GM23338 (cell line): Measurements from ENCODE around the gene GAR1. TPM values are rescaled to one million over a fixed set of nuclear protein-coding genes. Genes with fewer than 3 reads are reported as not detected.

ENCODE experiments used
- ATAC-seq: fragments of 200-7000 bp; cut with Tn5 transposase; 3 replicates; pipeline ENCODE4 v1.9.1; 2020
- DNase-seq: peaks from one replicate; pipeline ENCODE4 v3.0.0-alpha.2; 2015; ENCODE audit warnings: low spot score
- H2AFZ ChIP-seq: fragments of 200-600 bp; sonication (generic); 2 replicates; pipeline ENCODE4 v1.8.0; 2016; ENCODE audit warnings: antibody characterized with exemption, mild to moderate bottlenecking, moderate library complexity
- H3F3A ChIP-seq: fragments of 200-600 bp; sonication (generic); replicated peaks from 2 replicates; pipeline ENCODE4 v1.8.0; 2017; ENCODE audit warnings: antibody characterized with exemption, mixed run types, low read depth
- H3K27ac ChIP-seq: fragments of 200-600 bp; sonication (generic); 2 replicates; pipeline ENCODE4 v1.6.1; 2016; ENCODE audit warnings: low read depth
- H3K27me3 ChIP-seq: fragments of 200-600 bp; sonication (generic); 2 replicates; pipeline ENCODE4 v1.8.0; 2016; ENCODE audit warnings: mild to moderate bottlenecking, mixed run types, moderate library complexity; ENCODE audit not compliant: insufficient read depth
- H3K36me3 ChIP-seq: fragments of 200-600 bp; sonication (generic); 2 replicates; pipeline ENCODE4 v1.8.0; 2016; ENCODE audit warnings: mild to moderate bottlenecking; ENCODE audit not compliant: insufficient read depth
- H3K4me1 ChIP-seq: fragments of 200-600 bp; sonication (generic); 2 replicates; pipeline ENCODE4 v1.8.0; 2016; ENCODE audit warnings: mild to moderate bottlenecking, moderate library complexity; ENCODE audit not compliant: insufficient read depth
- H3K4me2 ChIP-seq: fragments of 200-600 bp; sonication (generic); 2 replicates; pipeline ENCODE4 v1.7.1; 2017; ENCODE audit warnings: mixed run types
- H3K4me3 ChIP-seq: fragments of 200-600 bp; sonication (generic); 2 replicates; pipeline ENCODE4 v1.6.1; 2016; ENCODE audit warnings: mixed run types
- H3K79me2 ChIP-seq: fragments of 200-600 bp; sonication (generic); replicated peaks from 2 replicates; pipeline ENCODE4 v1.8.0; 2017; ENCODE audit warnings: mild to moderate bottlenecking; ENCODE audit not compliant: insufficient read depth
- H3K9me2 ChIP-seq: fragments of 200-600 bp; sonication (generic); 2 replicates; pipeline ENCODE4 v1.8.0; 2017; ENCODE audit not compliant: insufficient read depth
- H4K20me1 ChIP-seq: fragments of 200-600 bp; sonication (generic); replicated peaks from 2 replicates; pipeline ENCODE4 v1.8.0; 2017; ENCODE audit warnings: mild to moderate bottlenecking; ENCODE audit not compliant: insufficient read depth
- H3K27ac Mint-ChIP-seq: 2 replicates; pipeline ENCODE4 v1.8.0; 2020; ENCODE audit warnings: inconsistent platforms, mild to moderate bottlenecking, moderate library complexity, mixed read lengths
- H3K27me3 Mint-ChIP-seq: 3 replicates; pipeline ENCODE4 v1.8.0; 2022; ENCODE audit warnings: low read depth, mild to moderate bottlenecking, moderate library complexity, mixed read lengths, inconsistent platforms; ENCODE audit not compliant: insufficient read depth, poor library complexity
- H3K36me3 Mint-ChIP-seq: 3 replicates; pipeline ENCODE4 v1.8.0; 2021; ENCODE audit warnings: low read depth, mild to moderate bottlenecking, inconsistent platforms, moderate library complexity, mixed read lengths
- H3K4me1 Mint-ChIP-seq: 3 replicates; pipeline ENCODE4 v1.8.0; 2020; ENCODE audit warnings: mild to moderate bottlenecking, inconsistent platforms, mixed read lengths
- H3K4me3 Mint-ChIP-seq: 3 replicates; pipeline ENCODE4 v1.8.0; 2021; ENCODE audit warnings: moderate library complexity, mild to moderate bottlenecking, inconsistent platforms, mixed read lengths
- H3K9me3 Mint-ChIP-seq: 3 replicates; pipeline ENCODE4 v1.8.0; 2020; ENCODE audit warnings: moderate library complexity, mild to moderate bottlenecking, inconsistent platforms, mixed read lengths
- CREB1 ChIP-seq: fragments of 250-450 bp; sonication (Bioruptor Pico); IDR thresholded peaks from 2 replicates; pipeline ENCODE4 v1.5.0; 2020; ENCODE audit warnings: low read depth, mild to moderate bottlenecking, moderate library complexity
- EZH2phosphoT487 ChIP-seq: fragments of 200-600 bp; sonication (generic); IDR thresholded peaks from one replicate; pipeline ENCODE4 v1.8.1; 2018; ENCODE audit warnings: antibody characterized with exemption; ENCODE audit not compliant: unreplicated experiment
- NANOG ChIP-seq: IDR thresholded peaks from 2 replicates; pipeline ENCODE4 v1.6.1; 2016; ENCODE audit warnings: antibody characterized with exemption, borderline replicate concordance
- ZNF114 ChIP-seq: fragments of 250-450 bp; sonication (Bioruptor Pico); IDR thresholded peaks from 2 replicates; pipeline ENCODE4 v1.5.0; 2020; ENCODE audit warnings: mild to moderate bottlenecking, moderate library complexity
- polyA plus RNA-seq: library from polyadenylated mRNA; unstranded; fragments of >200 nt; fragmentation: Nextera tagmentation; extraction: Ambion mirVana; gene quantifications from 2 replicates; pipeline ENCODE4 v1.2.1, GENCODE V29; 2016
- total RNA-seq: library from RNA; depleted of rRNA; stranded (reverse); fragments of >200 nt; shearing (Covaris generic); gene quantifications from 2 replicates; pipeline ENCODE4 v1.2.3, GENCODE V29; 2014
- TF ChIP-seq, protein P1 (sequence below): IDR thresholded peaks from one replicate; pipeline ENCODE4 v1.6.1; 2018; ENCODE audit warnings: antibody characterized with exemption; ENCODE audit not compliant: unreplicated experiment
- TF ChIP-seq, protein P2 (sequence below): fragments of 250-450 bp; sonication (Bioruptor Pico); IDR thresholded peaks from 2 replicates; pipeline ENCODE4 v1.5.0; 2020; ENCODE audit warnings: mild to moderate bottlenecking, moderate library complexity
- TF ChIP-seq, protein P3 (sequence below): IDR thresholded peaks from 2 replicates; pipeline ENCODE4 v1.6.1; 2016; ENCODE audit warnings: antibody characterized with exemption

The GAR1 gene
- total and polyA plus RNA-seq, 2 experiments from 2014 or later = 13.8 to 98.7 TPM

DNA sequence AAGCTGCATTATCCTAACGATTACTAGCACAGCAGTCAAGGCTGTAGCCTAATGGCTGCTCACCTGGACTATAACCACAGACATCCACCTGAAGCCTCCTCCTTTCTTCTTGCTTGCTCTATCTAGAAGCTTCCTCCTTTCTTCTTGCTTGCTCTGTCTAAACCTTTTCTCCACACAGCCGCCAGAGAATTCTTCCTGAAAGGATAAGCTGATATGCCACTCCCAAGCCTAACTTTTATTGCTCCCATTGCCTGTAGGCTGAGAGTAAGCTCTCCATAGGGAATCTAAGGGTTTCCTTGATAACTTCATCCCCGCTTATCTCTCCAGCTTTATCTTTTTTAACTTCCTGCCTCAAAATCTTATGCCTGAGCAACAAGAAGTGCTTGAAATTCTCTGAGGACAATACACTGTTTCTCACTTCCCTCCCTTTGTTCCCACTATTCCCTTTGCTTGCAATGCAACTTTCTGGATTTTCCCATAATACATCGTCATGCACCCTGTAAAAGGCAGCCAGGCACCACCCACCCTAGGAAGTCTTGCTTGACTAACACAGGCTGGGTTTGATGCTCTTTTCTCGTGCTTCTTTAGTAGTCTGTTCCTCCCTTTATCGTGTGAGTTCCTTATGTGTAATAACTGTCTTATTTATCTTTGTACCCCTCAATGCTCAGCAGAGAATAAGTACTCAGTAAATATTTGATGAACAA, 31.0 kb downstream of the GAR1 start:
- H3K9me2 ChIP-seq = no peaks in the 10 kb centered on the region
- peaks cover 6% of the 10 kb centered on the region; the same call in 2 of the 3 replicates for H3K4me1 Mint-ChIP-seq
- H3K36me3 Mint-ChIP-seq = no peaks in the 10 kb centered on the region
- no peaks in the 10 kb centered on the region for H3F3A ChIP-seq
- H3K27me3 ChIP-seq = no peaks in the 10 kb centered on the region
- TF ChIP-seq, protein P1, sequence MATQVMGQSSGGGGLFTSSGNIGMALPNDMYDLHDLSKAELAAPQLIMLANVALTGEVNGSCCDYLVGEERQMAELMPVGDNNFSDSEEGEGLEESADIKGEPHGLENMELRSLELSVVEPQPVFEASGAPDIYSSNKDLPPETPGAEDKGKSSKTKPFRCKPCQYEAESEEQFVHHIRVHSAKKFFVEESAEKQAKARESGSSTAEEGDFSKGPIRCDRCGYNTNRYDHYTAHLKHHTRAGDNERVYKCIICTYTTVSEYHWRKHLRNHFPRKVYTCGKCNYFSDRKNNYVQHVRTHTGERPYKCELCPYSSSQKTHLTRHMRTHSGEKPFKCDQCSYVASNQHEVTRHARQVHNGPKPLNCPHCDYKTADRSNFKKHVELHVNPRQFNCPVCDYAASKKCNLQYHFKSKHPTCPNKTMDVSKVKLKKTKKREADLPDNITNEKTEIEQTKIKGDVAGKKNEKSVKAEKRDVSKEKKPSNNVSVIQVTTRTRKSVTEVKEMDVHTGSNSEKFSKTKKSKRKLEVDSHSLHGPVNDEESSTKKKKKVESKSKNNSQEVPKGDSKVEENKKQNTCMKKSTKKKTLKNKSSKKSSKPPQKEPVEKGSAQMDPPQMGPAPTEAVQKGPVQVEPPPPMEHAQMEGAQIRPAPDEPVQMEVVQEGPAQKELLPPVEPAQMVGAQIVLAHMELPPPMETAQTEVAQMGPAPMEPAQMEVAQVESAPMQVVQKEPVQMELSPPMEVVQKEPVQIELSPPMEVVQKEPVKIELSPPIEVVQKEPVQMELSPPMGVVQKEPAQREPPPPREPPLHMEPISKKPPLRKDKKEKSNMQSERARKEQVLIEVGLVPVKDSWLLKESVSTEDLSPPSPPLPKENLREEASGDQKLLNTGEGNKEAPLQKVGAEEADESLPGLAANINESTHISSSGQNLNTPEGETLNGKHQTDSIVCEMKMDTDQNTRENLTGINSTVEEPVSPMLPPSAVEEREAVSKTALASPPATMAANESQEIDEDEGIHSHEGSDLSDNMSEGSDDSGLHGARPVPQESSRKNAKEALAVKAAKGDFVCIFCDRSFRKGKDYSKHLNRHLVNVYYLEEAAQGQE = no peak
- TF ChIP-seq EZH2phosphoT487 = no peak
- TF ChIP-seq, protein P2, sequence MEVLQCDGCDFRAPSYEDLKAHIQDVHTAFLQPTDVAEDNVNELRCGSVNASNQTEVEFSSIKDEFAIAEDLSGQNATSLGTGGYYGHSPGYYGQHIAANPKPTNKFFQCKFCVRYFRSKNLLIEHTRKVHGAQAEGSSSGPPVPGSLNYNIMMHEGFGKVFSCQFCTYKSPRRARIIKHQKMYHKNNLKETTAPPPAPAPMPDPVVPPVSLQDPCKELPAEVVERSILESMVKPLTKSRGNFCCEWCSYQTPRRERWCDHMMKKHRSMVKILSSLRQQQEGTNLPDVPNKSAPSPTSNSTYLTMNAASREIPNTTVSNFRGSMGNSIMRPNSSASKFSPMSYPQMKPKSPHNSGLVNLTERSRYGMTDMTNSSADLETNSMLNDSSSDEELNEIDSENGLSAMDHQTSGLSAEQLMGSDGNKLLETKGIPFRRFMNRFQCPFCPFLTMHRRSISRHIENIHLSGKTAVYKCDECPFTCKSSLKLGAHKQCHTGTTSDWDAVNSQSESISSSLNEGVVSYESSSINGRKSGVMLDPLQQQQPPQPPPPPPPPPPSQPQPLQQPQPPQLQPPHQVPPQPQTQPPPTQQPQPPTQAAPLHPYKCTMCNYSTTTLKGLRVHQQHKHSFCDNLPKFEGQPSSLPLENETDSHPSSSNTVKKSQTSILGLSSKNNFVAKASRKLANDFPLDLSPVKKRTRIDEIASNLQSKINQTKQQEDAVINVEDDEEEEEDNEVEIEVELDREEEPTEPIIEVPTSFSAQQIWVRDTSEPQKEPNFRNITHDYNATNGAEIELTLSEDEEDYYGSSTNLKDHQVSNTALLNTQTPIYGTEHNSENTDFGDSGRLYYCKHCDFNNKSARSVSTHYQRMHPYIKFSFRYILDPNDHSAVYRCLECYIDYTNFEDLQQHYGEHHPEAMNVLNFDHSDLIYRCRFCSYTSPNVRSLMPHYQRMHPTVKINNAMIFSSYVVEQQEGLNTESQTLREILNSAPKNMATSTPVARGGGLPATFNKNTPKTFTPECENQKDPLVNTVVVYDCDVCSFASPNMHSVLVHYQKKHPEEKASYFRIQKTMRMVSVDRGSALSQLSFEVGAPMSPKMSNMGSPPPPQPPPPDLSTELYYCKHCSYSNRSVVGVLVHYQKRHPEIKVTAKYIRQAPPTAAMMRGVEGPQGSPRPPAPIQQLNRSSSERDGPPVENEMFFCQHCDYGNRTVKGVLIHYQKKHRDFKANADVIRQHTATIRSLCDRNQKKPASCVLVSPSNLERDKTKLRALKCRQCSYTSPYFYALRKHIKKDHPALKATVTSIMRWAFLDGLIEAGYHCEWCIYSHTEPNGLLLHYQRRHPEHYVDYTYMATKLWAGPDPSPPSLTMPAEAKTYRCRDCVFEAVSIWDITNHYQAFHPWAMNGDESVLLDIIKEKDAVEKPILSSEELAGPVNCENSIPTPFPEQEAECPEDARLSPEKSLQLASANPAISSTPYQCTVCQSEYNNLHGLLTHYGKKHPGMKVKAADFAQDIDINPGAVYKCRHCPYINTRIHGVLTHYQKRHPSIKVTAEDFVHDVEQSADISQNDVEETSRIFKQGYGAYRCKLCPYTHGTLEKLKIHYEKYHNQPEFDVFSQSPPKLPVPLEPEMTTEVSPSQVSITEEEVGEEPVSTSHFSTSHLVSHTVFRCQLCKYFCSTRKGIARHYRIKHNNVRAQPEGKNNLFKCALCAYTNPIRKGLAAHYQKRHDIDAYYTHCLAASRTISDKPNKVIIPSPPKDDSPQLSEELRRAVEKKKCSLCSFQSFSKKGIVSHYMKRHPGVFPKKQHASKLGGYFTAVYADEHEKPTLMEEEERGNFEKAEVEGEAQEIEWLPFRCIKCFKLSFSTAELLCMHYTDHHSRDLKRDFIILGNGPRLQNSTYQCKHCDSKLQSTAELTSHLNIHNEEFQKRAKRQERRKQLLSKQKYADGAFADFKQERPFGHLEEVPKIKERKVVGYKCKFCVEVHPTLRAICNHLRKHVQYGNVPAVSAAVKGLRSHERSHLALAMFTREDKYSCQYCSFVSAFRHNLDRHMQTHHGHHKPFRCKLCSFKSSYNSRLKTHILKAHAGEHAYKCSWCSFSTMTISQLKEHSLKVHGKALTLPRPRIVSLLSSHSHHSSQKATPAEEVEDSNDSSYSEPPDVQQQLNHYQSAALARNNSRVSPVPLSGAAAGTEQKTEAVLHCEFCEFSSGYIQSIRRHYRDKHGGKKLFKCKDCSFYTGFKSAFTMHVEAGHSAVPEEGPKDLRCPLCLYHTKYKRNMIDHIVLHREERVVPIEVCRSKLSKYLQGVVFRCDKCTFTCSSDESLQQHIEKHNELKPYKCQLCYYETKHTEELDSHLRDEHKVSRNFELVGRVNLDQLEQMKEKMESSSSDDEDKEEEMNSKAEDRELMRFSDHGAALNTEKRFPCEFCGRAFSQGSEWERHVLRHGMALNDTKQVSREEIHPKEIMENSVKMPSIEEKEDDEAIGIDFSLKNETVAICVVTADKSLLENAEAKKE (CRISPR knock-in tag) = no peak
- TF ChIP-seq, protein P3, sequence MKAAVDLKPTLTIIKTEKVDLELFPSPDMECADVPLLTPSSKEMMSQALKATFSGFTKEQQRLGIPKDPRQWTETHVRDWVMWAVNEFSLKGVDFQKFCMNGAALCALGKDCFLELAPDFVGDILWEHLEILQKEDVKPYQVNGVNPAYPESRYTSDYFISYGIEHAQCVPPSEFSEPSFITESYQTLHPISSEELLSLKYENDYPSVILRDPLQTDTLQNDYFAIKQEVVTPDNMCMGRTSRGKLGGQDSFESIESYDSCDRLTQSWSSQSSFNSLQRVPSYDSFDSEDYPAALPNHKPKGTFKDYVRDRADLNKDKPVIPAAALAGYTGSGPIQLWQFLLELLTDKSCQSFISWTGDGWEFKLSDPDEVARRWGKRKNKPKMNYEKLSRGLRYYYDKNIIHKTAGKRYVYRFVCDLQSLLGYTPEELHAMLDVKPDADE = no peak
- TF ChIP-seq NANOG = no peak
- no peak for TF ChIP-seq ZNF114 (CRISPR knock-in tag)
- TF ChIP-seq CREB1 (CRISPR knock-in tag) = no peak
- ATAC-seq (no peak; the same call in 2 of the 3 replicates), DNase-seq (no peak)
- no peak overlapping the region for H3K4me3 ChIP-seq
- no peak overlapping the region for H3K27ac Mint-ChIP-seq
- H2AFZ ChIP-seq = peak overlapping the region; percentile 73; the same call in 1 of the 2 replicates
- no peaks in the 10 kb centered on the region for H4K20me1 ChIP-seq
- no peak overlapping the region for H3K4me3 Mint-ChIP-seq
- H3K27me3 Mint-ChIP-seq = peaks cover 4% of the 10 kb centered on the region
- no peak overlapping the region for H3K27ac ChIP-seq
- H3K9me3 Mint-ChIP-seq = no peaks in the 10 kb centered on the region
- H3K79me2 ChIP-seq = no peaks in the 10 kb centered on the region
- H3K4me1 ChIP-seq = no peaks in the 10 kb centered on the region; the same call in 1 of the 2 replicates
- H3K4me2 ChIP-seq = no peak overlapping the region
- no peaks in the 10 kb centered on the region for H3K36me3 ChIP-seq
